ENCODE results near the gene DCAKD.

DCAKD gene

DNA sequence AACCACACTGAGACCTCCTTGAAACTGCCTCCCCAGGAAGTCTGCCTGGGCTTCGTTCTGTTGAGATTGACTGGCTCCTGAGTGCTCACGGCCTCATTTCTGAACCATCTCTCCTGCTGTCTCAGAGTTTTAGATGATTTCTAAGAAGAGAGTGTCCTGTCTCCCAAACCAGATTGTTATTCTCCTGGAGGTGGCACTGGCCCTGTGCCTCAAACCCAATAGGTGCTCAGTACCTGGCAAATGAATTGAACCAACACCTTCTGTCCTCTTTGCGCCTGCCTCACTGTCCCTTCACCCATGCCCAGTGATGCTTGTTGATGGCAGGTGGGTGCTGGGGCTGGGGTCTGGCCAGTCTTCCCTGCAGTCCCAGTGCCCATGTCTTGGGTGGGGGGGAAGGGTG, 47.0 kb downstream of the DCAKD start:
- no peak for DNase-seq (ENCODE audit: low spot score)

DNA sequence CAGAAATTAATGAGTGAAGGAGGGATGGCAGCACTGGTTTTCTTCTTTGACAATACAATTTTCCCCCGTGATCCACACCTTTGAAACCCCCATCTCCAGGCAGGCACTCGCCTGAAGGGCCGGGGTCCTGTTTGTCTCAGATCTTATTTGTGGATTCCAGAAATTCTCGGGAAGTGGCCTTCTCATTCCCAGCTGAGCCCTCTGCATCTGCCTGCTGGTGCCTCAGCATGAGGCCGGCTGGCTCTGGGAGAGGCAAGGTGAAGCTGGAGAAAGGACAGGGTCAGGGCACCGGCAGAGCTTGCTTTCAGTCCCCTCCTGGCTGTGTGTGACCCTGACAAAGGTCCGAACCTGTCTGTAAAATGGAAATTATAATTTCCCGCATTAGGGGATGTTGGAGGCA, 47.6 kb downstream of the DCAKD start:
- no peak for DNase-seq (ENCODE audit: low spot score)

DNA sequence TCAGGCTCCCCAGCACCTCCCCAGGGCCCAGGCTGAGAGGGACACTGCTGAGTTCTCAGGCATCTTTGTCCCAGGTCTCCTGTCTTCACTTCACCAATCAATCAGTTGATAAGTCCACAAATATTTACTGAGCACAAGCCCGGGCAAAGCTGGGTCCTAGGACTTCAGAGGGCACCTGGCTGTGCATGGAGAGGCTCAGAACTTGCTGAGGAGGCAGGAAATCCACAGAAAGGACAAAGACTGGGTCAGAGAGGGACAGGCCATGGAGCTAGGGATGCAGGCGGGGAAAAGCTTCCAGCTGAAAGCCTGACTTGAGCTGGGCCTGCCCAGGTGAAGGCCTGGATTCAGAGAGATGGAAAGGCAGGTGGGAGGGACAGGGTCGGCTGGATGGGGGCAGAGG, 50.1 kb downstream of the DCAKD start:
- no peak for DNase-seq (ENCODE audit: low spot score)

- no peak for DNase-seq (ENCODE audit: low spot score)
Observed at GRCh38 chr17:44999433-44999832, 52.0 kb downstream of the DCAKD start.

GRCh38 chr17:44998646-44999045, 52.8 kb downstream of the DCAKD start:
- no peak for DNase-seq (ENCODE audit: low spot score)

GRCh38 chr17:44997733-44998520, 53.5 kb downstream of the DCAKD start:
- DNase-seq (ENCODE audit: low spot score), result no peak

- DNase-seq (ENCODE audit: low spot score), result no peak
Observed at GRCh38 chr17:44996304-44996703, 55.1 kb downstream of the DCAKD start.

GRCh38 chr17:44995436-44996001, 55.9 kb downstream of the DCAKD start:
- no peak for DNase-seq (ENCODE audit: low spot score)

GRCh38 chr17:44992242-44992939, 59.0 kb downstream of the DCAKD start:
- DNase-seq (ENCODE audit: low spot score), result no peak

GRCh38 chr17:44990994-44991393, 60.4 kb downstream of the DCAKD start:
- DNase-seq (ENCODE audit: low spot score), result no peak

GRCh38 chr17:44989552-44990138, 61.8 kb downstream of the DCAKD start:
- no peak for DNase-seq (ENCODE audit: low spot score)

- no peak for DNase-seq (ENCODE audit: low spot score)
Observed at GRCh38 chr17:44988044-44988942, 63.1 kb downstream of the DCAKD start.

GRCh38 chr17:44983563-44983962, 67.9 kb downstream of the DCAKD start:
- DNase-seq (ENCODE audit: low spot score), result no peak

DNA sequence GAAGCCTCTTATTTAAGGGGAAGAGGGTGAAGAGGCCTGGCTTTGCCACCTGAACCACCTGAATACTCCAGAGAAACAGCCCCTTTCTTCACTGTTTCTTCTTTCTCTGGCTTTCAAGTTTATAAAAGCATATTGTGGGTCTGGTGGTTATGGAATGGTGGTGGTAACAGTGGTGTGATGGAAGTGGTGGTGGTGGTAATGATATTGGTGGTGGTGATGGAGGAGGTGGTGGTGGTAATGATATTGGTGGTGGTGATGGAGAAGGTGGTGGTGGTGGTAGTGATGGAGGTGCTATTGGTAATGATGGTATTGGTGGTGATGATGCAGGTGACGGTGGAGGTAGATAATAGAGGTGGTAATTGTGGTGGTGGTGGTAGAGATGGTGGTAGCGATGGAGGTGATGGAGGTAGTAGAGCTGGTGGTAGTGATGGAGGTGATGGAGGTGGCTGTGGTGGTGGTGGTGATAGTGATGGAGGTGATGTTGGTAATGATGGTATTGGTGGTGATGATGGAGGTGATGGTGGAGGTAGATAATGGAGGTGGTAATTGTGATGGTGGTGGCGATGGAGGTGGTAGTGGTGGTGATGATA, 69.2 kb downstream of the DCAKD start:
- DNase-seq (ENCODE audit: low spot score), result no peak

- DNase-seq (ENCODE audit: low spot score), result no peak
Observed at GRCh38 chr17:44981221-44981968, 70.0 kb downstream of the DCAKD start.

DNA sequence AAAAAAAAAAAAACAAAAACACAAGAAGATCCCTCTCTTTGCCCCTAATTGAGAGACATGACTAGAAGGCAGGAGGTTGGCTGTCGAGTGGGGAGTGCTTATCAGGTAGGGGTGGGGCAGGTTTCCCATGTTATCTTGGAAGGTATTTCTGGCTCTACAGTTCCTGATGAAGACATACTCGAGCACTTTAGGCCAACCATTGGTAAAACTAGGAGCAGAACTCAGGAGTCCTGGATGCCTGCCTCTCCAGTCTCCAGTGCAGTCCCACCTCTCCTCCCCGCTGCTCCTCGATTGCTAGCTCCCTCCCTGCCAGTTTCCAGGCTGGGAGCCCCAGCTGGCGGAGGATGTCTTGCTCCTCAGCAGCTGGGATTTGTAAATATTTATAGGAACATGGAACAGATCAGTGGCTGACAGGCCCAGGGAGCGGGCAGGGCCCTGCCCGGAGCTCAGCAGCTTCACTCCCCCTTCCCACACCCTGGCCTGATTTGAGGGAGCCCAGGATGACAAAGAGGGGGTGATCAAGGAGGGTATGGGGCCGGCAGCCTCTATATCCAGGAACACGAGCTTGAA, 71.9 kb downstream of the DCAKD start:
- DNase-seq (ENCODE audit: low spot score), result no peak

GRCh38 chr17:44978807-44979206, 72.6 kb downstream of the DCAKD start:
- no peak for DNase-seq (ENCODE audit: low spot score)

- no peak for DNase-seq (ENCODE audit: low spot score)
Observed at GRCh38 chr17:44977814-44978550, 73.5 kb downstream of the DCAKD start.

GRCh38 chr17:44977065-44977464, 74.4 kb downstream of the DCAKD start:
- peak; percentile 23 for DNase-seq (ENCODE audit: low spot score)

GRCh38 chr17:44976206-44976605, 75.2 kb downstream of the DCAKD start:
- DNase-seq (ENCODE audit: low spot score), result no peak
